HG03565 (cell line): Measurements from ENCODE around the gene ZIC4.

Source experiments
- ATAC-seq: cut with Tn5 transposase; IDR thresholded peaks from one replicate; pipeline ENCODE4 v1.9.1; 2021; ENCODE audit warnings: mild to moderate bottlenecking, moderate library complexity; ENCODE audit not compliant: unreplicated experiment

The ZIC4 gene

GRCh38 chr3:147356145-147356908, 50.0 kb downstream of the ZIC4 start:
- no peak for ATAC-seq

GRCh38 chr3:147355753-147356090, 50.6 kb downstream of the ZIC4 start:
- ATAC-seq: no peak

- ATAC-seq: no peak
These were observed 51.1 kb downstream of the ZIC4 start for GRCh38 chr3:147355084-147355752.

- no peak for ATAC-seq
These were observed 51.7 kb downstream of the ZIC4 start for GRCh38 chr3:147354623-147355022.

- no peak for ATAC-seq
These were observed 55.0 kb downstream of the ZIC4 start for GRCh38 chr3:147351301-147351700.

- no peak for ATAC-seq
These were observed 57.4 kb downstream of the ZIC4 start for GRCh38 chr3:147348976-147349375.

- no peak for ATAC-seq
These were observed 62.4 kb downstream of the ZIC4 start for GRCh38 chr3:147343926-147344325.

- ATAC-seq: no peak
These were observed 64.6 kb downstream of the ZIC4 start for GRCh38 chr3:147341727-147342126.

GRCh38 chr3:147336543-147337278, 69.6 kb downstream of the ZIC4 start:
- no peak for ATAC-seq
